HepG2 (cell line): ENCODE data around the gene TMEM269. TPM values are rescaled to one million over a fixed set of nuclear protein-coding genes. Genes with fewer than 3 reads are reported as not detected.

ENCODE experiments used
- FOSL1 ChIP-seq: sonication (generic); formaldehyde crosslinking; IDR thresholded peaks from 2 replicates; pipeline ENCODE4 v1.9.0; 2021; ENCODE audit warnings: missing genetic modification reagents, borderline replicate concordance
- FOXM1 ChIP-seq: sonication (generic); formaldehyde crosslinking; IDR thresholded peaks from 2 replicates; pipeline ENCODE4 v1.5.0; 2020; ENCODE audit warnings: missing genetic modification reagents
- GPN1 ChIP-seq: sonication (generic); formaldehyde crosslinking; IDR thresholded peaks from 2 replicates; pipeline ENCODE4 v1.5.1; 2020; ENCODE audit warnings: missing genetic modification reagents, borderline replicate concordance
- HDAC6 ChIP-seq: fragments of 200-600 bp; sonication (generic); IDR thresholded peaks from 2 replicates; pipeline ENCODE4 v1.7.0; 2017; ENCODE audit warnings: mild to moderate bottlenecking, antibody characterized with exemption, low read length, low read depth
- IRX3 ChIP-seq: sonication (generic); formaldehyde crosslinking; IDR thresholded peaks from 2 replicates; pipeline ENCODE4 v1.8.1; 2023; ENCODE audit warnings: mild to moderate bottlenecking, low read depth, missing genetic modification reagents, borderline replicate concordance
- KDM6A ChIP-seq: IDR thresholded peaks from 2 replicates; pipeline ENCODE4 v1.6.1; 2016; ENCODE audit warnings: low read depth
- MTA3 ChIP-seq: sonication (generic); formaldehyde crosslinking; IDR thresholded peaks from 2 replicates; pipeline ENCODE4 v1.4.0; 2020; ENCODE audit warnings: missing genetic modification reagents
- MXI1 ChIP-seq: IDR thresholded peaks from 3 replicates; pipeline ENCODE4 v1.6.1; 2012; ENCODE audit warnings: low read depth, low read length, inconsistent platforms, borderline replicate concordance
- RAD51 ChIP-seq: fragments of 450-650 bp; IDR thresholded peaks from 2 replicates; pipeline ENCODE4 v1.6.1; 2016; ENCODE audit warnings: borderline replicate concordance
- THRA ChIP-seq: sonication (generic); formaldehyde crosslinking; IDR thresholded peaks from 2 replicates; pipeline ENCODE4 v1.4.0; 2020; ENCODE audit warnings: missing genetic modification reagents, borderline replicate concordance
- ZNF207 ChIP-seq: fragments of 450-650 bp; IDR thresholded peaks from 2 replicates; pipeline ENCODE4 v1.6.1; 2016; ENCODE audit warnings: antibody characterized with exemption, borderline replicate concordance
- ZNF282 ChIP-seq: fragments of 450-650 bp; IDR thresholded peaks from 2 replicates; pipeline ENCODE4 v1.6.1; 2018; ENCODE audit not compliant: partially characterized antibody
- ZNF44 ChIP-seq: sonication (generic); formaldehyde crosslinking; IDR thresholded peaks from 2 replicates; pipeline ENCODE4 v1.5.1; 2020; ENCODE audit warnings: mild to moderate bottlenecking, missing genetic modification reagents
- polyA plus RNA-seq, 8 experiments: library from polyadenylated mRNA; depleted of rRNA in 3 of 8; stranded (reverse) in 7 of 8; unstranded in 1 of 8; fragments of >200 nt; fragmentation: Illumina TruSeq in 4 of 8; extraction: Trizol in 4 of 8; gene quantifications; 2 replicates each; pipeline versions ENCODE4 v1.2.1 to v1.2.3, GENCODE V29; 2011 to 2016; ENCODE audit warnings: low read depth in 4 of 8, missing spikeins in 1 of 8, mixed read lengths in 1 of 8; ENCODE audit not compliant: insufficient read depth in 1 of 8
- total RNA-seq, 5 experiments: library from RNA; depleted of rRNA; stranded (reverse); fragments of >200 nt; fragmentation: Illumina TruSeq; extraction: Trizol; gene quantifications; 2 replicates each; pipeline ENCODE4 v1.2.3, GENCODE V29; 2016; ENCODE audit warnings: low read depth in 1 of 5
- TF ChIP-seq, protein P1 (sequence below): sonication (generic); formaldehyde crosslinking; IDR thresholded peaks from 2 replicates; pipeline ENCODE4 v1.4.0; 2020; ENCODE audit warnings: mild to moderate bottlenecking, low read depth, missing genetic modification reagents
- TF ChIP-seq, protein P2 (sequence below): sonication (generic); formaldehyde crosslinking; IDR thresholded peaks from 2 replicates; pipeline ENCODE4 v1.4.0; 2020; ENCODE audit warnings: missing genetic modification reagents, borderline replicate concordance
- TF ChIP-seq, protein P3 (sequence below): IDR thresholded peaks from 2 replicates; pipeline ENCODE4 v1.6.1; 2012; ENCODE audit warnings: inconsistent platforms
- TF ChIP-seq, protein P4 (sequence below): sonication (generic); formaldehyde crosslinking; IDR thresholded peaks from 2 replicates; pipeline ENCODE4 v1.4.0; 2020; ENCODE audit warnings: missing genetic modification reagents

TMEM269 gene
- total and polyA plus RNA-seq, 2 of the 13 experiments (the other 11 are each of a cell fraction or from before 2014, with no cell fraction given), result 0.15 to 0.21 TPM

- TF ChIP-seq THRA (CRISPR knock-in tag), result no peak; the same call in 1 of the 2 replicates
- no peak for TF ChIP-seq ZNF207
- TF ChIP-seq, protein P1, sequence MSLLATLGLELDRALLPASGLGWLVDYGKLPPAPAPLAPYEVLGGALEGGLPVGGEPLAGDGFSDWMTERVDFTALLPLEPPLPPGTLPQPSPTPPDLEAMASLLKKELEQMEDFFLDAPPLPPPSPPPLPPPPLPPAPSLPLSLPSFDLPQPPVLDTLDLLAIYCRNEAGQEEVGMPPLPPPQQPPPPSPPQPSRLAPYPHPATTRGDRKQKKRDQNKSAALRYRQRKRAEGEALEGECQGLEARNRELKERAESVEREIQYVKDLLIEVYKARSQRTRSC (CRISPR knock-in tag), result no peak
- TF ChIP-seq RAD51, result no peak
- no peak for TF ChIP-seq ZNF282
- TF ChIP-seq, protein P2, sequence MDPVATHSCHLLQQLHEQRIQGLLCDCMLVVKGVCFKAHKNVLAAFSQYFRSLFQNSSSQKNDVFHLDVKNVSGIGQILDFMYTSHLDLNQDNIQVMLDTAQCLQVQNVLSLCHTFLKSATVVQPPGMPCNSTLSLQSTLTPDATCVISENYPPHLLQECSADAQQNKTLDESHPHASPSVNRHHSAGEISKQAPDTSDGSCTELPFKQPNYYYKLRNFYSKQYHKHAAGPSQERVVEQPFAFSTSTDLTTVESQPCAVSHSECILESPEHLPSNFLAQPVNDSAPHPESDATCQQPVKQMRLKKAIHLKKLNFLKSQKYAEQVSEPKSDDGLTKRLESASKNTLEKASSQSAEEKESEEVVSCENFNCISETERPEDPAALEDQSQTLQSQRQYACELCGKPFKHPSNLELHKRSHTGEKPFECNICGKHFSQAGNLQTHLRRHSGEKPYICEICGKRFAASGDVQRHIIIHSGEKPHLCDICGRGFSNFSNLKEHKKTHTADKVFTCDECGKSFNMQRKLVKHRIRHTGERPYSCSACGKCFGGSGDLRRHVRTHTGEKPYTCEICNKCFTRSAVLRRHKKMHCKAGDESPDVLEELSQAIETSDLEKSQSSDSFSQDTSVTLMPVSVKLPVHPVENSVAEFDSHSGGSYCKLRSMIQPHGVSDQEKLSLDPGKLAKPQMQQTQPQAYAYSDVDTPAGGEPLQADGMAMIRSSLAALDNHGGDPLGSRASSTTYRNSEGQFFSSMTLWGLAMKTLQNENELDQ (CRISPR knock-in tag), result no peak
- TF ChIP-seq FOSL1 (CRISPR knock-in tag), result no peak
- no peak for TF ChIP-seq HDAC6
- TF ChIP-seq KDM6A (CRISPR knock-in tag), result no peak
- TF ChIP-seq IRX3 (CRISPR knock-in tag), result no peak
- TF ChIP-seq, protein P3, sequence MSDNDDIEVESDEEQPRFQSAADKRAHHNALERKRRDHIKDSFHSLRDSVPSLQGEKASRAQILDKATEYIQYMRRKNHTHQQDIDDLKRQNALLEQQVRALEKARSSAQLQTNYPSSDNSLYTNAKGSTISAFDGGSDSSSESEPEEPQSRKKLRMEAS, result peak; percentile 26; the same call in 1 of the 2 replicates
- TF ChIP-seq, protein P4, sequence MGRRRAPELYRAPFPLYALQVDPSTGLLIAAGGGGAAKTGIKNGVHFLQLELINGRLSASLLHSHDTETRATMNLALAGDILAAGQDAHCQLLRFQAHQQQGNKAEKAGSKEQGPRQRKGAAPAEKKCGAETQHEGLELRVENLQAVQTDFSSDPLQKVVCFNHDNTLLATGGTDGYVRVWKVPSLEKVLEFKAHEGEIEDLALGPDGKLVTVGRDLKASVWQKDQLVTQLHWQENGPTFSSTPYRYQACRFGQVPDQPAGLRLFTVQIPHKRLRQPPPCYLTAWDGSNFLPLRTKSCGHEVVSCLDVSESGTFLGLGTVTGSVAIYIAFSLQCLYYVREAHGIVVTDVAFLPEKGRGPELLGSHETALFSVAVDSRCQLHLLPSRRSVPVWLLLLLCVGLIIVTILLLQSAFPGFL (CRISPR knock-in tag), result no peak
- TF ChIP-seq MTA3 (CRISPR knock-in tag), result no peak
- TF ChIP-seq GPN1 (CRISPR knock-in tag), result no peak
- no peak for TF ChIP-seq ZNF44 (CRISPR knock-in tag)
- TF ChIP-seq MXI1, result 0 out of 3 replicates have a peak, but pooled peaks have one; percentile 37
- no peak for TF ChIP-seq FOXM1
Measured at GRCh38 chr1:42765832-42766740, 18.7 kb upstream of the TMEM269 start (continued).
